ENCODE results near the gene CALM3. TPM values are rescaled to one million over a fixed set of nuclear protein-coding genes. Genes with fewer than 3 reads are reported as not detected.

CALM3 gene
- total and polyA plus RNA-seq, 2 of the 13 experiments (the other 11 are each of a cell fraction or from before 2014, with no cell fraction given) = 239 to 258 TPM

DNA sequence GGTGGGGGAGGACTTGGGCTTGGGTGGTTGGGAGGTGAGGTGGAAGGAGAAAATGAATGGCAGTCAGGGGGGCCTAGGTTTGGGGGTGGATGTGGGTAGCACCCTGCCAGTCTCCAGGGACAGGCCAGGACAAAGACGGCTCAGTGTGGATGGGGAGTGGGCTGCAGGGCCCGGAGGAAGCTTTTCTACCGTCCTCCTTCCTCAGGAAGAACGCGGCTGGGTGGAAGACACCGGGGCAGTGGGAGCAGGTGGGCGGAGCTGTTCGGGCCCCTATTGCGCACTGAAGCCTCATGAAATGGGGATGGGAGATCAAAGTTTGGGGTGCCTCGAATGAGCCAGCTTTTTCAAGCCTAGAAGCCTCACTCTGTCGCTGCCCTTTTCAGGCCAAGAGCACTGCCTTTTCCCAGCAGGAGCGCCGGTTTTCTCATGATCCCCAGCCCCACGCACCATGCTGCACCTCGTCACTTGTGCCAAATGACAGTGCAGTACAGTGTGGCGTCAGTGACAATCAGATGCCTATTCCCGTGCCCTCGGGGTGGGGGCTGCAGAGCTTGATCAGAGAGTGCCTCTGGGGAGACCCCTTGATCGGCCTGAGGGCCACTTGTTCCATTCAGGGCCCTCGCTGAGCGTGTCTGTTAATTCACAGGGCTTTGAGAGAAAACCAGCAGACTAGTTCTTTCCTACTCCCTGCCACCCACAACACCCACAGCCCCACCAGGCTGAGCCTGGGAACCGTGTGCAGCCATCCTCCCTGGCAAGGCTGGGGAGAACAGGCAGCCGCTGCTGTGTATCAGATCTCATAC, 1.5 kb downstream of the CALM3 start (continued):
- peak; percentile 27; the same call in 1 of the 2 replicates for TF ChIP-seq SAP130 (CRISPR knock-in tag; IDR thresholded peaks at IDR 0.05; ENCODE audit: low read depth)
- TF ChIP-seq ZNF670 (CRISPR knock-in tag; IDR thresholded peaks at IDR 0.05; ENCODE audit: borderline replicate concordance) = 0 out of 2 replicates have a peak, but pooled peaks have one; percentile 2
- no peak for TF ChIP-seq ZFX (CRISPR knock-in tag; IDR thresholded peaks at IDR 0.05; ENCODE audit: low read depth)
- TF ChIP-seq ZNF160 (CRISPR knock-in tag; IDR thresholded peaks at IDR 0.05) = no peak
- TF ChIP-seq SMAD1 (CRISPR knock-in tag; IDR thresholded peaks at IDR 0.05; ENCODE audit: borderline replicate concordance, low read depth) = no peak
- TF ChIP-seq RBM22 (optimal IDR thresholded peaks at IDR 0.05; ENCODE audit: low read length) = no peak
- TF ChIP-seq U2AF1 (optimal IDR thresholded peaks at IDR 0.05; ENCODE audit: low read depth, low read length) = no peak
- TF ChIP-seq, protein P1, sequence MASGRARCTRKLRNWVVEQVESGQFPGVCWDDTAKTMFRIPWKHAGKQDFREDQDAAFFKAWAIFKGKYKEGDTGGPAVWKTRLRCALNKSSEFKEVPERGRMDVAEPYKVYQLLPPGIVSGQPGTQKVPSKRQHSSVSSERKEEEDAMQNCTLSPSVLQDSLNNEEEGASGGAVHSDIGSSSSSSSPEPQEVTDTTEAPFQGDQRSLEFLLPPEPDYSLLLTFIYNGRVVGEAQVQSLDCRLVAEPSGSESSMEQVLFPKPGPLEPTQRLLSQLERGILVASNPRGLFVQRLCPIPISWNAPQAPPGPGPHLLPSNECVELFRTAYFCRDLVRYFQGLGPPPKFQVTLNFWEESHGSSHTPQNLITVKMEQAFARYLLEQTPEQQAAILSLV (CRISPR knock-in tag; IDR thresholded peaks at IDR 0.05; ENCODE audit: borderline replicate concordance) = 0 out of 2 replicates have a peak, but pooled peaks have one; percentile 24
- 0 out of 2 replicates have a peak, but pooled peaks have one; percentile 23 for TF ChIP-seq ZC3H13 (CRISPR knock-in tag; IDR thresholded peaks at IDR 0.05)
- TF ChIP-seq SYNCRIP (IDR thresholded peaks at IDR 0.05; ENCODE audit: insufficient read depth, low read depth, low read length) = no peak
- TF ChIP-seq HDAC1 (CRISPR knock-in tag; IDR thresholded peaks at IDR 0.05) = no peak
- peak; percentile 11 for TF ChIP-seq PCBP2 (optimal IDR thresholded peaks at IDR 0.05; ENCODE audit: low read depth, low read length, poor library complexity, severe bottlenecking)
- no peak for TF ChIP-seq ZSCAN29 (CRISPR knock-in tag; conservative IDR thresholded peaks at IDR 0.05)
- TF ChIP-seq, protein P2, sequence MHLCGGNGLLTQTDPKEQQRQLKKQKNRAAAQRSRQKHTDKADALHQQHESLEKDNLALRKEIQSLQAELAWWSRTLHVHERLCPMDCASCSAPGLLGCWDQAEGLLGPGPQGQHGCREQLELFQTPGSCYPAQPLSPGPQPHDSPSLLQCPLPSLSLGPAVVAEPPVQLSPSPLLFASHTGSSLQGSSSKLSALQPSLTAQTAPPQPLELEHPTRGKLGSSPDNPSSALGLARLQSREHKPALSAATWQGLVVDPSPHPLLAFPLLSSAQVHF (CRISPR knock-in tag; IDR thresholded peaks at IDR 0.05) = 0 out of 2 replicates have a peak, but pooled peaks have one; percentile 26
- peak; percentile 3; the same call in 1 of the 2 replicates for TF ChIP-seq ZNF350 (CRISPR knock-in tag; IDR thresholded peaks at IDR 0.05; ENCODE audit: borderline replicate concordance, low read depth)
- TF ChIP-seq EED (CRISPR knock-in tag; IDR thresholded peaks at IDR 0.05) = 0 out of 2 replicates have a peak, but pooled peaks have one; percentile 23
- TF ChIP-seq PPARG (CRISPR knock-in tag; conservative IDR thresholded peaks at IDR 0.05) = no peak
- no peak for TF ChIP-seq TEAD2 (CRISPR knock-in tag; IDR thresholded peaks at IDR 0.05)
- TF ChIP-seq AGO2 (optimal IDR thresholded peaks at IDR 0.05; ENCODE audit: low read depth, low read length) = peak; percentile 59
- no peak for TF ChIP-seq TARDBP (CRISPR knock-in tag; IDR thresholded peaks at IDR 0.05)
- 0 out of 2 replicates have a peak, but pooled peaks have one; percentile 27 for TF ChIP-seq RBFOX2 (IDR thresholded peaks at IDR 0.05; ENCODE audit: low read depth, low read length)
- TF ChIP-seq BCL6 (CRISPR knock-in tag; IDR thresholded peaks at IDR 0.05) = 0 out of 2 replicates have a peak, but pooled peaks have one; percentile 4
- 0 out of 2 replicates have a peak, but pooled peaks have one; percentile 12 for TF ChIP-seq TFAP4 (IDR thresholded peaks at IDR 0.05; ENCODE audit: borderline replicate concordance, low read depth)
- TF ChIP-seq ZNF274 (CRISPR knock-in tag; IDR thresholded peaks at IDR 0.05) = peak; percentile 77; the same call in 1 of the 2 replicates

All from HepG2 (cell line).